GM10248 (cell line): ENCODE results near the gene LRRN4CL.
"Not testable (repeated sequence)": the region's sequence is repeated elsewhere in the genome, so short reads cannot be mapped to it uniquely, and the experiment has no call there.

ENCODE experiments used
- CTCF ChIA-PET: fragments of 300-600 bp; sonication (Branson Sonifier 250); formaldehyde crosslinking; extraction: SDS; loops from one replicate; lab custom pipeline; 2021; ENCODE audit warnings: antibody characterized with exemption; lab: Yijun Ruan, JAX
- POLR2A ChIA-PET: fragments of 350-650 bp; sonication (Branson Sonifier 250); formaldehyde crosslinking; extraction: SDS; loops from one replicate; lab custom pipeline; 2020; ENCODE audit warnings: antibody characterized with exemption; lab: Yijun Ruan, JAX
- DNase-seq: peaks from one replicate; pipeline ENCODE4 v3.0.0; 2012; ENCODE audit errors: extremely low spot score
- TF ChIP-seq, protein P1 (sequence below): IDR thresholded peaks from 2 replicates; pipeline ENCODE4 v1.5.1; 2012; ENCODE audit warnings: mild to moderate bottlenecking, low read depth; ENCODE audit errors: extremely low read depth, missing control alignments, control extremely low read depth

Gene LRRN4CL

DNA sequence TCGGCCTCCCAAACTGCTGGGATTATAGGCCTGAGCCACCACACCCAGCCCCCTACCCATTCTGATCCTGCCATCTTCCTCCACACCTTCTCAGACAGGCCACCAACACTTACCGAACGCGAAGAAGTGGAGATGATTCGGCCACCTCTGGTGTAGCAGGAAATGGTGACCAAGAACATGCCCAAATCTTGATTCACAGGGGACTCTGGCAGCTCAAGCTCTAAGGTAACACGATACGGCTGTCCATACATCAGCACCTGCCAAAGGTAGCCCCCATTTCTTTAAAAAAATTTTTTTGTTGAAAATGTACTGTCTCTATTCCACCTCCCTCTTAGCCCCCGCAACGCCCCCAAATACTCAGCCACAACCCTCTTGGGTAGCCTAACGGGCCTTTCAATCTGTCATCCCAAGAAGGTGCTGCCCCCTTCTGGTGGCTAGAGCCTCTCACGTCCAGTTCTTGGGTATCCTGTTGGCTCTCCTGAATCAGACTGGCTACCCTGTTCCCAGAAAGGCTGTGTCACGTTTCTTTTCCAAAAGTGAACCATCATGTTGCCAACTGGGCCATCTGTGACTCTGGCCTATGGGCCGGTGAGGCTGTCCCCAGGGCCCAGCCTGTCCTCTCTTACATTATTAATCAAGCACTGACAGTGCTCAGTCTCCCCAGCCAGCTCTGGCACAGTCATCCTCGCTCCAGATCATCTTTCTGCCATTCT is 5.3 kb upstream of the LRRN4CL start:
- TF ChIP-seq, protein P1, sequence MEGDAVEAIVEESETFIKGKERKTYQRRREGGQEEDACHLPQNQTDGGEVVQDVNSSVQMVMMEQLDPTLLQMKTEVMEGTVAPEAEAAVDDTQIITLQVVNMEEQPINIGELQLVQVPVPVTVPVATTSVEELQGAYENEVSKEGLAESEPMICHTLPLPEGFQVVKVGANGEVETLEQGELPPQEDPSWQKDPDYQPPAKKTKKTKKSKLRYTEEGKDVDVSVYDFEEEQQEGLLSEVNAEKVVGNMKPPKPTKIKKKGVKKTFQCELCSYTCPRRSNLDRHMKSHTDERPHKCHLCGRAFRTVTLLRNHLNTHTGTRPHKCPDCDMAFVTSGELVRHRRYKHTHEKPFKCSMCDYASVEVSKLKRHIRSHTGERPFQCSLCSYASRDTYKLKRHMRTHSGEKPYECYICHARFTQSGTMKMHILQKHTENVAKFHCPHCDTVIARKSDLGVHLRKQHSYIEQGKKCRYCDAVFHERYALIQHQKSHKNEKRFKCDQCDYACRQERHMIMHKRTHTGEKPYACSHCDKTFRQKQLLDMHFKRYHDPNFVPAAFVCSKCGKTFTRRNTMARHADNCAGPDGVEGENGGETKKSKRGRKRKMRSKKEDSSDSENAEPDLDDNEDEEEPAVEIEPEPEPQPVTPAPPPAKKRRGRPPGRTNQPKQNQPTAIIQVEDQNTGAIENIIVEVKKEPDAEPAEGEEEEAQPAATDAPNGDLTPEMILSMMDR, result peak; percentile 84

DNA sequence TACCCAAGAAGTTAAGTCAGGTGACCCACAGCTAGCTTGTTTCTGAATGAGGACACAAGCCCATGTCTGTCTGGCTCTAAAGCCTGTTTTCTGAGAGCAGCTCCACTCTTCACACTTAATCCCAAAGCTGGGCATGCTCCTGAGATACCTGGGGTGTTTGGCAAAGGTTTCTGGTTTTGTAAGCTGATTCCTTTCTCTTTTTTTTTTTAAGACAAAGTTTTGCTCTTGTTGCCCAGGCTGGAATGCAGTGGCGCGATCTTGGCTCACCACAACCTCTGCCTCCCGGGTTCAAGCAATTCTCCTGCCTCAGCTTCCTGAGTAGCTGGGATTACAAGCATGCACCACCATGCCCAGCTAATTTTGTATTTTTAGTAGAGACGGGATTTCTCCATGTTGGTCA is 4.3 kb upstream of the LRRN4CL start:
- ChIA-PET CTCF (interaction anchor here (0.8 to 7.0 kb wide), 25 partner anchors 10 to 299 kb away, joined by 3 to 79 read pairs (median 6); partner anchors contain the start of genes B3GAT3, BSCL2, GNG3 and LBHD1), POLR2A (interaction anchor here (0.6 to 1.0 kb wide), 2 partner anchors 22 to 27 kb away, joined by 3 to 4 read pairs; partner anchors contain the start of gene UQCC3)
- DNase-seq, result not testable (repeated sequence)

More for the DNA sequence above, 5.3 kb upstream of the LRRN4CL start:
- POLR2A ChIA-PET, result interaction anchor here (1.0 kb wide), 1 partner anchor 23 kb away, joined by 3 read pairs; the partner anchor contains the start of gene UQCC3
- DNase-seq, result peak; percentile 82
- CTCF ChIA-PET, result interaction anchor here (0.7 to 7.0 kb wide), 36 partner anchors 11 to 300 kb away, joined by 3 to 79 read pairs (median 4); partner anchors contain the start of genes B3GAT3, BSCL2, C11orf98 and CSKMT

DNA sequence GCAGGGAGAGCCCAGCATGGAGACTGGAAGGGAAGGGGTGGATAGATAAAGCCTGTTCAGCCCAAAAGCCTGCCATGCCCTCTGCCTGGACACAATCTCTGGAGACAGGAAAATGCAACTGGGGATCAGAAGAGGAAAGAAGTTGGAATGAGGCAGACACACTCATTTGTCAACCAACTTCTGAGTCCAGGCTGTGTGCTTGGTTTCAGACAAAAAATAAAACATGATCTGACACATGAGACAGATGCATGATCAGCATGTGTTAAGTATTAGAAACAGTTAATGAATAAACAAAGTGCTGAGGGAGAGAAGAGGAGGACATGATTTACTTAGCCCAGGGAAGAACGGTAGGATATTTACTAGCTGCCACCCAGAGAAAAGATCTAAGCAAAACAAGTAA is 839 bp downstream of the LRRN4CL start:
- CTCF ChIA-PET, result interaction anchor here (1.0 to 2.4 kb wide), 5 partner anchors 9 to 293 kb away, joined by 3 to 13 read pairs (median 4); partner anchors contain the start of gene GNG3
- DNase-seq, result no peak
- POLR2A ChIA-PET, result interaction anchor here (2.0 kb wide), 1 partner anchor 24 kb away, joined by 9 read pairs; the partner anchor contains the start of genes C11orf98 and CSKMT
- TF ChIP-seq, protein P1, result no peak

DNA sequence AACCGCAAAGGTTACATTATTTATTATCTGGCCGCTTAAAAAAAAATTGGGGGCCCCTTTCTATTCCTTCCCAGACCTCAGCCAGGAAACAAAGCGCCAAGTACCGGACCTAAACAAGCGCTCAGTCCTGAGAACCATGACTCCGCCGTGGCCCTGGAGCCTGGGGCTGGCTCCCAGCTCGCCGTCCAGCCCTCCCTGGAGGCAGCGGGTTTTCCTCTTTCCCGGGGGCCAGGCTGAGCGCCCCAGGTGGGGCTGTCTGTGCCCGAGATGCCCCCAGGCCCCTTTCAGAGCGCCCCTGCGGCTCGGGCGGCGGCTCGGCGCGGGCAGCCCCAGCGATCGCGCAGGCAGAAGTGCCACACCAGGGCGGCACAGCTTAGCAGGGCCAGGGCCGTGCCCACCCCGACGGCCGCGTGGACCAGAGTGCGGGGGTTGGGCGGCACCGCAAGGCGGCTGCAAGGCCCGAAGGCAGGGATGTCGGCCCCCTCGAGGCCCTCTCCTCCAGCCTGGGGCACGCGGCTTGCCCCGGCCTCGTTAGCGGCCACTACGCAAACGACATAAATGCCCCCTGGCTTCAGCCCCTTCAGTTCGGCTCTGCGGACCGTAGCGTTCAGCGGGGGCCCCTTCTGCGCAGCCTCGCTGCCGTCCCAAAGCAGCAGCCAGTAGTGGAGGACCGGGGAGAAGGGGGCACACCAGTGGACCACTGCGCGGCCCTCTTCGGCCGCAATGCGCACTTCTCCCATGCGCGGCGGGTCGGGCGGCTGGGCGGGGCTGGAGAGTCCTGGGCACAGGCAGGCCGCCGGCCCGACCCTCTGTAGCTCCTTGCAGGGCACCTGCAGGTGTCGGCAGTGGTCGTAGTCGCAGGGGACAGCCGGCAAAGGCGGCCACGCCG is 1.6 kb downstream of the LRRN4CL start:
- ChIA-PET CTCF (interaction anchor here (1.7 to 2.4 kb wide), 2 partner anchors 10 to 21 kb away, joined by 4 to 13 read pairs; partner anchors contain the start of gene GNG3), POLR2A (no interaction called here)
- DNase-seq, result no peak
- TF ChIP-seq, protein P1, result no peak

DNA sequence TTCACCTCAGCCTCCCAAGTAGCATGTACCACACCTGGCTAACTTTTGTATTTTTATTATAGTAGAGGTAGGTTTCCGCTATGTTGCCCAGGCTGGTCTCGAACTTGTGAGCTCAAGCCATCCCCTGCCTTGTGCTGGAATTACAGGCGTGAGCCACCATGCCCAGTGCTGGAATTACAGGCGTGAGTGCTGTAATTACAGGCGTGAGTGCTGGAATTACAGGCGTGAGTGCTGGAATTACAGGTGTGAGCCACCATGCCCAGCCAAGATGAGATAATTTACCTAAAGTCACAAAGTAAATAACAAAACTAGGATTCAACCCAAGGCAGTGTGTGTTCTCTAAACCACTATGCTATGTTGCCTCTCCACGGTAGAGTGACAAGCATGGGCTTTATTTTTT is 6.8 kb downstream of the LRRN4CL start:
- CTCF ChIA-PET, result interaction anchor here (3.5 to 3.7 kb wide), 2 partner anchors 10 to 15 kb away, joined by 11 to 59 read pairs; partner anchors contain the start of gene LRRN4CL
- TF ChIP-seq, protein P1, result no peak
- DNase-seq, result no peak
- POLR2A ChIA-PET, result no interaction called here

DNA sequence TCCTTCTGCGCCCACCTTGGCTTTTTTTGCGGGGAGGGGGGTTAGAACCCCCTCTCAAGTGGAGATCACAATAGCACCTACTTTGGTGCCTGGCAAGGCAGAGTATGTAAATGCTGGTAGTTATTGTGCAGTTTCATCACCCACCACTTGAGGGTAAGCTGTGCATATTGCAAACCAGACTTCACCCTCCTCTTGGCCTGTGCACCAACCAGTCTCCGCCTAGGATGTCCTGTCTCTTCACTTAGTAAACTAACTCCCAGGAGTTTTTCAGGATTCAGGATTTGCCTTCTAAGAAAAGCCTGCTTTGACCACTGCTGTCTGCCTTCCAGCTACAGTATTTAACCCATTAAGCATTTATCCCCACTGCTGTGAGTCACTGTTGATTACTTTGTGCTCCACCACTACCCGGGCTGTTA is 8.5 kb downstream of the LRRN4CL start:
- DNase-seq, result peak; percentile 56
- TF ChIP-seq, protein P1, result peak; percentile 60
- ChIA-PET CTCF (interaction anchor here (0.7 to 3.7 kb wide), 25 partner anchors 9 to 285 kb away, joined by 3 to 59 read pairs (median 4); partner anchors contain the start of genes BSCL2, C11orf98, CSKMT and GANAB), POLR2A (interaction anchor here (1.1 to 9.8 kb wide), 2 partner anchors 15 to 89 kb away, joined by 4 to 95 read pairs; partner anchors contain the start of genes C11orf98, CSKMT and TUT1)
